Measurements from ENCODE around the gene JAKMIP1. TPM values are rescaled to one million over a fixed set of nuclear protein-coding genes. Genes with fewer than 3 reads are reported as not detected.

Gene JAKMIP1
- total RNA-seq, 3 donors from 2014 or later = 0.63 to 2.1 TPM; not detected in 1

DNA sequence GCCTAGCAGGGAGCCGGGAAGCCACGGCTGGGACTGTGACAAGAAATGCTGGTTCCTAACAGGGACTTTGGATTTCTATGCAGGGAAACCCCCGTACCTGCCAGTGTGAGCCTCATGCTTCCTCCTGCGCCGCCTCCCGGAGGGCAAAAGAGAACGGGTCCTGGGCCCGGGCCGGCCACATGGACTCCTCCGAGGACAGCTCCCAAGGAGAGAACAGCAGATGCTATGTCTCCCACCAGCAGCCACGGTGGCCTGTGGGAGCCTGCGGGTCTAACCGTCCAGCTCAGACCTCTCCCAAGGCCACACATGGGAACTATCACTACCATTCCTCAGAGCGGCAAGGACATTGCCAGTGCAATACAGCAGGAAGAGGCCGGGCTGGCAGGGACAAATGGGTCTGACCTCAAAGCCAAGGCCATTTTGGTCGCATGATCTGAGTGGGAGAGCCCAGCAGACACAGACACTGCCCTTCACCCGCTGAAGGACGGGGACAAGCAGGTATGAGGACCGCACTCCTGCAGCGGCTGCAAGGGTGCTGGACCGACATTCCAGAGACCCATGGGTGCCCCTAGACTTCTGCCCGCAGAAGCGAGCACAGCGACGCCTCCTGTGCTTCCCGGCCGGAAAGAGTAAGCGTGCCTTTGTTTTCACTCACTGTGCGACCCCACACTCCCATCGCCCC, 177.6 kb downstream of the JAKMIP1 start:
- DNase-seq (no peak), ATAC-seq (no peak)
- Histone ChIP-seq H3K4me3 (no peak overlapping the region), H3K4me1 (ENCODE audit: low read depth) (no peaks in the 10 kb centered on the region), H3K9me3 (no peaks in the 10 kb centered on the region), H3K36me3 (ENCODE audit: low read depth) (no peaks in the 10 kb centered on the region)
- intact Hi-C loops (cut with DNase I, micrococcal nuclease) = no loop called here
- TF ChIP-seq, protein P1, sequence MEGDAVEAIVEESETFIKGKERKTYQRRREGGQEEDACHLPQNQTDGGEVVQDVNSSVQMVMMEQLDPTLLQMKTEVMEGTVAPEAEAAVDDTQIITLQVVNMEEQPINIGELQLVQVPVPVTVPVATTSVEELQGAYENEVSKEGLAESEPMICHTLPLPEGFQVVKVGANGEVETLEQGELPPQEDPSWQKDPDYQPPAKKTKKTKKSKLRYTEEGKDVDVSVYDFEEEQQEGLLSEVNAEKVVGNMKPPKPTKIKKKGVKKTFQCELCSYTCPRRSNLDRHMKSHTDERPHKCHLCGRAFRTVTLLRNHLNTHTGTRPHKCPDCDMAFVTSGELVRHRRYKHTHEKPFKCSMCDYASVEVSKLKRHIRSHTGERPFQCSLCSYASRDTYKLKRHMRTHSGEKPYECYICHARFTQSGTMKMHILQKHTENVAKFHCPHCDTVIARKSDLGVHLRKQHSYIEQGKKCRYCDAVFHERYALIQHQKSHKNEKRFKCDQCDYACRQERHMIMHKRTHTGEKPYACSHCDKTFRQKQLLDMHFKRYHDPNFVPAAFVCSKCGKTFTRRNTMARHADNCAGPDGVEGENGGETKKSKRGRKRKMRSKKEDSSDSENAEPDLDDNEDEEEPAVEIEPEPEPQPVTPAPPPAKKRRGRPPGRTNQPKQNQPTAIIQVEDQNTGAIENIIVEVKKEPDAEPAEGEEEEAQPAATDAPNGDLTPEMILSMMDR (IDR thresholded peaks at IDR 0.05) = no peak

DNA sequence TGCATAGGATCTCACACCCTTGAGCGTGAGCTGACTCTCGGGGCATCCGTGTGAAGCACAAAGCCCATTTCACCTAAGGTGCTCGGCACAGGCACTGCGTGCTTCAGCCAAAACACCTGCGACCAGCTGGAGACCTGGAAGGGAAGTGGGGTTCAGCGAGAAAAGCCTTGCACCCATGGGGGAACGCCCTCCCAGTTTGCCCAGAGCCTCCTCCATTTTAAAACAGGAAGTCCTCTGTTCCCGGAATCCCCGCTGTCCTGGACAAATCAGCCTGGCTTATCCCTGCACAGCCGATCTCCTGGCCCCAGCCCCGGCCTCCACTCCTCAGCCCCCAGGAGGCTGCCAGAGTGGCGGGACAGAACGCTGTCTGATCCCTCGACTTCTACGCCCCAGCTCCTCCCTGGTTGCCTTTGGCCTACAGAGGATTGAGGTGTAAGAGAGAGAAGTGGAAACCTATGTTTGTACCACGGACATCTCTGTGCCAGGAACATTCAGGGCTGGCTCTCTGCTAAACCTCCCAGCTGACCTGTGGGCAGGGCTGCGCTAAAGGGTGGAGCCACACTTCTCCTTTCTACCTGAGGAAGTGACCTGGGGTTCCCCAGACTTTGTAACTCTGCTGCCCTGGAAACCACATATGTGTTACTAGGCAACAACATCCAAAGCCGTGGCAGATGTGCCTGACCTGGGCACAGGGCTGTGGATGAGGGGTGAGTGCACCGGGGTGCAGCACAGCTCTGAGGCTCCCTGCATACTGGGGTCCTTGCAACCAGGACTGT, 178.3 kb downstream of the JAKMIP1 start:
- H3K9me3 ChIP-seq = no peaks in the 10 kb centered on the region
- TF ChIP-seq, protein P1 (IDR thresholded peaks at IDR 0.05) = no peak
- intact Hi-C loops (cut with DNase I, micrococcal nuclease) = no loop called here
- no peak for DNase-seq
- no peaks in the 10 kb centered on the region for H3K4me1 ChIP-seq (ENCODE audit: low read depth)
- no peak for ATAC-seq
- no peaks in the 10 kb centered on the region for H3K36me3 ChIP-seq (ENCODE audit: low read depth)
- no peak overlapping the region for H3K4me3 ChIP-seq

DNA sequence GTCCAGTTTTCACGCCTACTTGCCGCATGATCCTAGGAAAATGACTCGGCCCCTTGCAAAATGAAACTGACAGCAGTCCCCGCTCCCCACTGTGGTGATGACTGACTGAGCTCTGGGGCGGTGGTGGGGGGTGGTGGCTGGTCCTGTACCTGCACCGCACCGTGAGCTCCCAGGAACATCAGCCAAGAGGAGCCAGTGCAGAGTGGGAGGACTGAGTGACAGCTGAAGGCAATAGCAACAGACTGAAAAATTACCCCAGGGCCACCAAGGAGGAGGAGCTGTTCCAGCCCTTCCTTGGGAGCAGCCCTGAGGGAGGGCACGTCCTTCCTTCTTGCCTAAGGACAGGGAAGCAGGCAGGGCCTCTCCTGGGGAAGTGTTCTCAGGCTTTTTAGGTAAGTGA, 179.7 kb downstream of the JAKMIP1 start:
- ATAC-seq = no peak
- DNase-seq = no peak
- Histone ChIP-seq H3K36me3 (ENCODE audit: low read depth) (no peaks in the 10 kb centered on the region), H3K9me3 (no peaks in the 10 kb centered on the region), H3K4me3 (no peak overlapping the region), H3K4me1 (ENCODE audit: low read depth) (no peaks in the 10 kb centered on the region)
- TF ChIP-seq, protein P1 (IDR thresholded peaks at IDR 0.05) = no peak
- intact Hi-C loops (cut with DNase I, micrococcal nuclease) = no loop called here

DNA sequence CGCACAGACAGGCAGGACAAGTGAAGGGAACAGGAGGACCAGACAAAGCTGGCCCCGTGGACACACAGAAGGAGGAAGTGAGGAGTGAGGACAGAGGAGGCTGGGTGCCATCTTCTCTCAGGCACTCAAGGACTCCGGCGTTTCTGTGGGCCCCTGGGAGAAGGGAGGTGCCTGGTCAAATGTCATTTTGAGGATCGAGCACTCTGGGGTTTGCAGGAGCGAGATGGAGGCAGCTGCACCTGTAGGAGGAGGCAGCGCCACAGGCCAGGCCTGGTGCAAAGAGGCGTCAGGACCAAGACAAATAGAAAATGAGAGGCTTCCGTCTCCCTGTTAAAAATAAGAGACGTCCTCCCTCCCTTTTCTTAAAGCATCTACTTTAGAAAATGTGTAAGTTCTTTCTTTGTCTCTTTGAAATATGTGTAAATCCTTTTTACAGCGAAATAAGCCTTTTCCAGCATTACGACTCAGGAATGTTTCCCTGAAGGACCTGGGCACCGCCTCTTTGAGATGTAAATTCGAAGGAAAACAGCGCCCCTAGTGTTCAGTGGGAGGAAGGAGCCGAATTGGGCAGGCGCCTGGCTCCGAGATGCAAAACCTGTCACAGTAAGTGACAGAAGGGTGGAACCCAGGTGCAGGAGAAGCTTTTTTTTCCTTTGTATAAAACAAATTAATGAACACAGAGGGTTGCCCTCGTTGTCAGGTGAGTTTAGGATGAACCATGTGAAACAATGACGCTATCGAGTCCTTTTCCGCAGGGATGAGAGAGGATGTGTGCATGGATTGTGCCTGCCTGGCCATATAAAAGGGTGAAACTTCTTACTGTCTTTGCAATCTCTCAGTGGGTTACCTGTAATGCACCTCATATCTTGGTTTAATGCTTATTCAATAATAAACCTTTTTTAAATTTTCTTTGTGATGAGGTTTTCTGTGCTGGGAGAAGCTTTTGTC, 180.8 kb downstream of the JAKMIP1 start:
- H3K4me3 ChIP-seq = no peak overlapping the region
- intact Hi-C loops (cut with DNase I, micrococcal nuclease) = no loop called here
- ATAC-seq (peak; percentile 54), DNase-seq (peak in 1 of 3 donors; percentile 48)
- no peaks in the 10 kb centered on the region for H3K4me1 ChIP-seq (ENCODE audit: low read depth)
- H3K9me3 ChIP-seq = no peaks in the 10 kb centered on the region
- TF ChIP-seq, protein P1 (IDR thresholded peaks at IDR 0.05) = peak; percentile 68
- H3K36me3 ChIP-seq (ENCODE audit: low read depth) = no peaks in the 10 kb centered on the region

DNA sequence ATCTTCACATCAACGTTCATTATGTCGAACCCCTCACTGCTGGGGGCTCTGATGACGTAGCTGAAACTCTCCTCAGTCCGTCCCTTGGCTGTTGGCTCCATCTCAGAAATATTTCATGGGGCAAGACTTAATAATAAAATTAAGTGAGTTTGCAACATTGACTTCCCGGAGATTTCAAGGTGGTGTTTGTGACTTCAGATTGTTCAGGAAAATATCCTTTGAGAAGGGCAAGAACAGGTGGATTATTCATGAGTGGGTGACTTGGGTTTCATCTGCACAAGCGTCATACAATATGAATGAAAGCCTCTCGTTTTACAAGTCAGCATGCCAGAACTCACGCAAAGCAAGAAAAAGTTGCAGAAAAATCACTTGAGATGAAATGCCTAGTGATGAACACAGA, 182.0 kb downstream of the JAKMIP1 start, which contains the start of gene C4orf50:
C4orf50 (minus strand) TSS at position 101 of the 400 bp plus-strand sequence.
- no peaks in the 10 kb centered on the region for H3K36me3 ChIP-seq (ENCODE audit: low read depth)
- ATAC-seq (no peak), DNase-seq (no peak)
- H3K4me3 ChIP-seq = no peak within 1 kb of the TSS
- TF ChIP-seq, protein P1 (IDR thresholded peaks at IDR 0.05) = no peak
- intact Hi-C loops (cut with DNase I, micrococcal nuclease) = no loop called here
- H3K4me1 ChIP-seq (ENCODE audit: low read depth) = no peaks in the 10 kb centered on the region
- no peaks in the 10 kb centered on the region for H3K9me3 ChIP-seq
